ENCODE data around the gene EFCAB11.

The EFCAB11 gene

GRCh38 chr14:89956661-89957009 lies 2.1 kb upstream of the EFCAB11 start:
- DNase-seq, result no peak

GRCh38 chr14:89955745-89956660 lies 1.5 kb upstream of the EFCAB11 start, which contains the start of gene TDP1:
Gene TDP1 (plus strand): TSS chr14:89955927. CDS start chr14:89963115, 7,188 bp downstream.
- peak; percentile 94 for DNase-seq

- no peak for DNase-seq
These were observed 653 bp upstream of the EFCAB11 start for GRCh38 chr14:89955022-89955744.

GRCh38 chr14:89953602-89954001 lies 928 bp downstream of the EFCAB11 start:
- DNase-seq, result no peak

- DNase-seq, result no peak
These were observed 2.0 kb downstream of the EFCAB11 start for GRCh38 chr14:89952576-89952975.

GRCh38 chr14:89947344-89947743 lies 7.2 kb downstream of the EFCAB11 start:
- no peak for DNase-seq

GRCh38 chr14:89941830-89942377 lies 12.6 kb downstream of the EFCAB11 start:
- no peak for DNase-seq

- no peak for DNase-seq
These were observed 17.8 kb downstream of the EFCAB11 start for GRCh38 chr14:89936654-89937185.

GRCh38 chr14:89933002-89933401 lies 21.5 kb downstream of the EFCAB11 start:
- no peak for DNase-seq

- DNase-seq, result no peak
These were observed 27.2 kb downstream of the EFCAB11 start for GRCh38 chr14:89927186-89927865.

- DNase-seq, result peak; percentile 57
These were observed 27.8 kb downstream of the EFCAB11 start for GRCh38 chr14:89926694-89927093.

GRCh38 chr14:89924268-89924667 lies 30.3 kb downstream of the EFCAB11 start:
- no peak for DNase-seq

- peak; percentile 90 for DNase-seq
These were observed 32.3 kb downstream of the EFCAB11 start for GRCh38 chr14:89922031-89922907.

GRCh38 chr14:89921346-89921745 lies 33.2 kb downstream of the EFCAB11 start:
- DNase-seq, result peak; percentile 46

- no peak for DNase-seq
These were observed 34.5 kb downstream of the EFCAB11 start for GRCh38 chr14:89920056-89920455.

- DNase-seq, result no peak
These were observed 35.8 kb downstream of the EFCAB11 start for GRCh38 chr14:89918721-89919120.

- DNase-seq, result peak; percentile 66
These were observed 39.2 kb downstream of the EFCAB11 start for GRCh38 chr14:89915114-89915878.

GRCh38 chr14:89912667-89913211 lies 41.8 kb downstream of the EFCAB11 start:
- DNase-seq, result peak; percentile 97

- no peak for DNase-seq
These were observed 42.3 kb downstream of the EFCAB11 start for GRCh38 chr14:89912221-89912620.
